ENCODE results near the gene RAMACL. TPM values are rescaled to one million over a fixed set of nuclear protein-coding genes. Genes with fewer than 3 reads are reported as not detected.

RAMACL gene
- total RNA-seq, 1 experiment from 2014 or later = 0.15 TPM

GRCh38 chr6:166584853-166585429 is 1.5 kb downstream of the RAMACL start:
- CTCF ChIA-PET = no interaction called here
- POLR2A ChIA-PET = no interaction called here
- ATAC-seq (no peak), DNase-seq (ENCODE audit: low read depth, low spot score) (no peak)
- Histone ChIP-seq H3K4me3 (replicated peaks in 1 of 2; ENCODE audit: low read depth in 1 of 2, low read length in 2 of 2) (no peak overlapping the region), H2AFZ (ENCODE audit: low read depth, low read length, poor library complexity, severe bottlenecking) (no peak overlapping the region), H3K27me3 (ENCODE audit: insufficient read depth, low read length) (no peaks in the 10 kb centered on the region), H3K36me3 (ENCODE audit: control insufficient read depth in 1 of 2, insufficient read depth in 2 of 2, low read length in 2 of 2) (no peaks in the 10 kb centered on the region), H3K9me2 (ENCODE audit: insufficient read depth) (no peaks in the 10 kb centered on the region), H3K27ac (ENCODE audit: low read depth, low read length) (no peak overlapping the region), H4K20me1 (ENCODE audit: insufficient read depth) (no peaks in the 10 kb centered on the region), H3K4me1 (ENCODE audit: control insufficient read depth in 1 of 2, insufficient read depth in 2 of 2, low read length in 2 of 2) (peaks cover 0 to 10% of the 10 kb centered on the region in 2 experiments; a peak in 2 of 4 replicates), H3K79me2 (ENCODE audit: insufficient read depth, low read length) (no peaks in the 10 kb centered on the region), H3K9me3 (ENCODE audit: control insufficient read depth in 1 of 2, insufficient read depth in 1 of 2, low read depth in 1 of 2, low read length in 2 of 2) (no peaks in the 10 kb centered on the region), H3K4me2 (ENCODE audit: low read length) (no peak overlapping the region), H3K9ac (ENCODE audit: low read length) (no peak overlapping the region)
- no TSS peak for BruUV-seq (replicated peaks)
- intact Hi-C loops (cut with micrococcal nuclease) = no loop called here
- TF ChIP-seq POLR2AphosphoS5 (IDR thresholded peaks at IDR 0.05; ENCODE audit: low read depth, low read length) (no peak), EZH2 (IDR thresholded peaks at IDR 0.05) (no peak), SP1 (IDR thresholded peaks at IDR 0.05; ENCODE audit: low read depth) (no peak), REST (IDR thresholded peaks at IDR 0.05; ENCODE audit: low read depth) (no peak), ZFX (IDR thresholded peaks at IDR 0.05) (no peak), ELF1 (IDR thresholded peaks at IDR 0.05; ENCODE audit: borderline replicate concordance, low read depth) (no peak), TCF7L2 (IDR thresholded peaks at IDR 0.05; ENCODE audit: borderline replicate concordance, extremely low read depth, insufficient read depth, insufficient read length) (no peak), CEBPB (IDR thresholded peaks at IDR 0.05; ENCODE audit: low read depth) (no peak), ZNF274 (IDR thresholded peaks at IDR 0.05; ENCODE audit: low read depth, low read length) (no peak), YY1 (IDR thresholded peaks at IDR 0.05; ENCODE audit: extremely low read depth, insufficient replicate concordance, low read depth, low read length) (no peak), CBX3 (IDR thresholded peaks at IDR 0.05; ENCODE audit: low read depth) (no peak), POLR2A (IDR thresholded peaks at IDR 0.05; ENCODE audit: borderline replicate concordance, extremely low read depth, insufficient read depth, insufficient read length) (no peak), EGR1 (IDR thresholded peaks at IDR 0.05; ENCODE audit: low read depth) (no peak), RAD21 (IDR thresholded peaks at IDR 0.05; ENCODE audit: low read depth) (no peak), SIN3A (IDR thresholded peaks at IDR 0.05; ENCODE audit: low read depth) (no peak), CTCF (IDR thresholded peaks at IDR 0.05 in 2 of 3, conservative IDR thresholded peaks at IDR 0.05 in 1 of 3; ENCODE audit: borderline replicate concordance in 1 of 3, insufficient read depth in 1 of 3, low read depth in 2 of 3, low read length in 2 of 3) (no peak), FOSL1 (IDR thresholded peaks at IDR 0.05; ENCODE audit: low read depth) (no peak), JUND (IDR thresholded peaks at IDR 0.05) (no peak), SRF (IDR thresholded peaks at IDR 0.05; ENCODE audit: low read depth) (no peak), ZBTB33 (IDR thresholded peaks at IDR 0.05; ENCODE audit: extremely low read depth, insufficient replicate concordance, low read length) (no peak)
- RAD21 ChIA-PET (ENCODE audit: low non-redundant PET in 1 of 2, low total read pairs in 2 of 2, uncharacterized antibody in 2 of 2, unreplicated experiment in 2 of 2) = no interaction called here

Data from HCT116 (cell line).